IMR-90 (cell line): ENCODE results near the gene ASF1A.

ENCODE experiments used
- FOS ChIP-seq: fragments of 150-350 bp; IDR thresholded peaks from 2 replicates; pipeline ENCODE4 v1.6.1; 2016; ENCODE audit warnings: low read depth, low read length
- POLR2A ChIP-seq: IDR thresholded peaks from 2 replicates; pipeline ENCODE4 v1.6.1; 2012; ENCODE audit warnings: mild to moderate bottlenecking, low read depth, low read length
- RFX5 ChIP-seq: IDR thresholded peaks from 2 replicates; pipeline ENCODE4 v1.8.0; 2012; ENCODE audit warnings: low read depth, mild to moderate bottlenecking, low read length, moderate library complexity
- TF ChIP-seq, protein P1 (sequence below): conservative IDR thresholded peaks from 2 replicates; pipeline ENCODE4 v1.5.1; 2012; ENCODE audit warnings: mild to moderate bottlenecking, low read depth, low read length, improper control_type of control experiment

DNA sequence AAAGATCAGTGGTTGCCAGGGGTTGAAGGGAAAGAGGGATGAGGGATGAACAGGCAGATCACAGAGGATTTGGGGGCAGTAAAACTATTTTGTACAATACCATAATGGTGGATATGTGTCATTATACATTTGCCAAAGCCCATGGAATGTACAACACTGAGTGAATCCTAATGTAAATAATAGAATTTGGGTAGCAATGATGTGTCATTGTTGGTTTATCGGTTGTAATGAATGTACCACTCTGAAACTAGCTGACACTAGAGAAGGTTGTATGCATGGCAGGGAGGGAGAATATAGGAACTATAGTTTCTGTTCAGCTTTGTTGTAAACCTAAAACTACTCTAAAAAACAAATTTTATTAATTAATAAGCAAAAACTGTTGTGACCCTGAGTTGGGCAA, 17.8 kb upstream of the ASF1A start:
- TF ChIP-seq RFX5 (no peak), POLR2A (no peak), FOS (no peak)
- TF ChIP-seq, protein P1, sequence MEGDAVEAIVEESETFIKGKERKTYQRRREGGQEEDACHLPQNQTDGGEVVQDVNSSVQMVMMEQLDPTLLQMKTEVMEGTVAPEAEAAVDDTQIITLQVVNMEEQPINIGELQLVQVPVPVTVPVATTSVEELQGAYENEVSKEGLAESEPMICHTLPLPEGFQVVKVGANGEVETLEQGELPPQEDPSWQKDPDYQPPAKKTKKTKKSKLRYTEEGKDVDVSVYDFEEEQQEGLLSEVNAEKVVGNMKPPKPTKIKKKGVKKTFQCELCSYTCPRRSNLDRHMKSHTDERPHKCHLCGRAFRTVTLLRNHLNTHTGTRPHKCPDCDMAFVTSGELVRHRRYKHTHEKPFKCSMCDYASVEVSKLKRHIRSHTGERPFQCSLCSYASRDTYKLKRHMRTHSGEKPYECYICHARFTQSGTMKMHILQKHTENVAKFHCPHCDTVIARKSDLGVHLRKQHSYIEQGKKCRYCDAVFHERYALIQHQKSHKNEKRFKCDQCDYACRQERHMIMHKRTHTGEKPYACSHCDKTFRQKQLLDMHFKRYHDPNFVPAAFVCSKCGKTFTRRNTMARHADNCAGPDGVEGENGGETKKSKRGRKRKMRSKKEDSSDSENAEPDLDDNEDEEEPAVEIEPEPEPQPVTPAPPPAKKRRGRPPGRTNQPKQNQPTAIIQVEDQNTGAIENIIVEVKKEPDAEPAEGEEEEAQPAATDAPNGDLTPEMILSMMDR: no peak
